Measurements from ENCODE around the gene MELTF.
"Not testable (repeated sequence)": the region's sequence is repeated elsewhere in the genome, so short reads cannot be mapped to it uniquely, and the experiment has no call there.

Gene MELTF

GRCh38 chr3:197029511-197030167 is at the start of gene MELTF:
MELTF (minus strand) TSS chr3:197029817; CDS start chr3:197029702, 115 bp downstream.
- DNase-seq (ENCODE audit: low read depth), result peak; percentile 41

- no peak for DNase-seq (ENCODE audit: low read depth)
These were observed 46.8 kb upstream of the MELTF start for GRCh38 chr3:197076415-197076814.

- no peak for DNase-seq (ENCODE audit: low read depth)
These were observed 38.5 kb upstream of the MELTF start for GRCh38 chr3:197068077-197068476.

GRCh38 chr3:197064771-197065170 is 35.2 kb upstream of the MELTF start:
- DNase-seq (ENCODE audit: low read depth), result no peak

- no peak for DNase-seq (ENCODE audit: low read depth)
These were observed 32.8 kb upstream of the MELTF start for GRCh38 chr3:197062446-197062845.

GRCh38 chr3:197051637-197052036 is 22.0 kb upstream of the MELTF start:
- not testable (repeated sequence) for DNase-seq (ENCODE audit: low read depth)

- DNase-seq (ENCODE audit: low read depth), result no peak
These were observed 20.9 kb upstream of the MELTF start for GRCh38 chr3:197050511-197050910.

- DNase-seq (ENCODE audit: low read depth), result no peak
These were observed 12.9 kb upstream of the MELTF start for GRCh38 chr3:197042539-197042938.

- no peak for DNase-seq (ENCODE audit: low read depth)
These were observed 12.4 kb upstream of the MELTF start for GRCh38 chr3:197041875-197042488.

GRCh38 chr3:197040658-197041057 is 11.0 kb upstream of the MELTF start:
- no peak for DNase-seq (ENCODE audit: low read depth)

- no peak for DNase-seq (ENCODE audit: low read depth)
These were observed 9.3 kb upstream of the MELTF start for GRCh38 chr3:197038679-197039462.

- DNase-seq (ENCODE audit: low read depth), result no peak
These were observed 6.0 kb upstream of the MELTF start for GRCh38 chr3:197035577-197035976.

GRCh38 chr3:197034778-197035177 is 5.2 kb upstream of the MELTF start:
- DNase-seq (ENCODE audit: low read depth), result peak; percentile 26

- DNase-seq (ENCODE audit: low read depth), result not testable (repeated sequence)
These were observed 4.1 kb upstream of the MELTF start for GRCh38 chr3:197033764-197034163.

- DNase-seq (ENCODE audit: low read depth), result peak; percentile 99
These were observed 2.0 kb upstream of the MELTF start for GRCh38 chr3:197031315-197032285.

GRCh38 chr3:197030379-197031314 is 1.0 kb upstream of the MELTF start:
- DNase-seq (ENCODE audit: low read depth), result peak; percentile 37

GRCh38 chr3:197028728-197029510 is 698 bp downstream of the MELTF start:
- no peak for DNase-seq (ENCODE audit: low read depth)

GRCh38 chr3:197027896-197028727 is 1.5 kb downstream of the MELTF start:
- no peak for DNase-seq (ENCODE audit: low read depth)

Measured in iris pigment epithelial cell (primary cell).